KMS-11 (cell line): Measurements from ENCODE around the gene NT5DC4.

Experiments used
- H2AFZ ChIP-seq: fragments of 200-600 bp; sonication (generic); 2 replicates; pipeline ENCODE4 v1.6.1; 2016; ENCODE audit warnings: antibody characterized with exemption, mixed run types, low read depth
- H3K27ac ChIP-seq: fragments of 200-600 bp; sonication (generic); 2 replicates; pipeline ENCODE4 v1.6.1; 2016; ENCODE audit warnings: mild to moderate bottlenecking, mixed run types
- H3K27me3 ChIP-seq: fragments of 200-600 bp; sonication (generic); 2 replicates; pipeline ENCODE4 v1.6.1; 2017; ENCODE audit warnings: mild to moderate bottlenecking, low read depth, mixed run types, moderate library complexity; ENCODE audit not compliant: insufficient read depth
- H3K36me3 ChIP-seq: fragments of 200-600 bp; sonication (generic); 2 replicates; pipeline ENCODE4 v1.6.1; 2017; ENCODE audit warnings: mild to moderate bottlenecking, mixed run types; ENCODE audit not compliant: insufficient read depth
- H3K4me1 ChIP-seq: fragments of 200-600 bp; sonication (generic); 2 replicates; pipeline ENCODE4 v1.6.1; 2016; ENCODE audit warnings: mild to moderate bottlenecking, low read depth, mixed run types; ENCODE audit not compliant: poor library complexity, severe bottlenecking
- H3K4me2 ChIP-seq: fragments of 200-600 bp; sonication (generic); 2 replicates; pipeline ENCODE4 v1.7.0; 2016; ENCODE audit warnings: mild to moderate bottlenecking, mixed run types
- H3K4me3 ChIP-seq: fragments of 200-600 bp; sonication (generic); IDR thresholded peaks from 2 replicates; pipeline ENCODE4 v1.6.1; 2017; ENCODE audit warnings: low read depth, low read length, mixed read lengths; ENCODE audit not compliant: insufficient read depth
- H3K79me2 ChIP-seq: fragments of 200-600 bp; sonication (generic); 2 replicates; pipeline ENCODE4 v1.6.1; 2016; ENCODE audit warnings: low read depth, mixed run types; ENCODE audit not compliant: insufficient read depth
- H3K9ac ChIP-seq: fragments of 200-600 bp; sonication (generic); 2 replicates; pipeline ENCODE4 v1.6.1; 2016; ENCODE audit warnings: mild to moderate bottlenecking, mixed run types
- H4K20me1 ChIP-seq: fragments of 200-600 bp; sonication (generic); 2 replicates; pipeline ENCODE4 v1.6.1; 2016; ENCODE audit warnings: mild to moderate bottlenecking, mixed run types; ENCODE audit not compliant: insufficient read depth
- TF ChIP-seq, protein P1 (sequence below): fragments of 200-600 bp; sonication (generic); conservative IDR thresholded peaks from 2 replicates; pipeline ENCODE4 v1.6.1; 2017; ENCODE audit warnings: low read depth, mild to moderate bottlenecking, antibody characterized with exemption, low read length, moderate library complexity, mixed read lengths

Gene NT5DC4

DNA sequence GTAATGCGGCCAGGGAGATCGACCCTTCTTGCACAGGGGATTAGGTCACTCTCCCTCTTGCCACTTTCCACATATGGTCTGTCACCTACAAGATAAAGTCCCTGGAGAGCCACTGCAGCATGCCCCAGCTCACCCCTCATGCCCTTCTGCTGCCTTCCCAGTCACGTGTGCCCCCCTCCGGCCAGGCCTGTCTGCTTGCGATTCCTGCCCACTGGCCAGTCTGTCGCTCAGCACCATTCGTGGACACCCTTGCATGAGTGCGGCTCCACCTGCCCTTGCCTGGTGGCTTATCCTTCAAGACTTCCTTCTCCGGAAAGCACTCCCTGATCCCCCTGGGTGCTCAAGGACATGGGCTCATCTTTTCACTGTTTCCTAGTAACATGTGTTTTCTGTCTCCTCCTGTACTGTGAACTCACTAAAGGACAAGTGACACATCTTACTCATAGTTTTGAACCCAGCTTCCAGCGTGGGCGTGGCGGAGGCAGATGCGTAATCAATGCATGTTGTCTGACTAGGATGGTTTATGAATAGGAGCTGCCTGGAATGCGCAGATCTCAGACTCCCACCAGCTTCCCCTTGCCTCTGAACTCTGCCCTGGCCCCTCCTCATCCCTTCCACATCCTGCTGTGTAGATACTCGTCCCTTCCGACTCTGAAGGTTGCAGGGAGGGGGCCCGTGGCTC is 7.8 kb upstream of the NT5DC4 start:
- no peak overlapping the region for H2AFZ ChIP-seq
- no peaks in the 10 kb centered on the region for H3K79me2 ChIP-seq
- no peaks in the 10 kb centered on the region for H4K20me1 ChIP-seq
- no peaks in the 10 kb centered on the region for H3K4me1 ChIP-seq
- H3K4me3 ChIP-seq = no peak overlapping the region
- H3K4me2 ChIP-seq = no peak overlapping the region
- no peaks in the 10 kb centered on the region for H3K27me3 ChIP-seq
- no peak overlapping the region for H3K27ac ChIP-seq
- TF ChIP-seq, protein P1, sequence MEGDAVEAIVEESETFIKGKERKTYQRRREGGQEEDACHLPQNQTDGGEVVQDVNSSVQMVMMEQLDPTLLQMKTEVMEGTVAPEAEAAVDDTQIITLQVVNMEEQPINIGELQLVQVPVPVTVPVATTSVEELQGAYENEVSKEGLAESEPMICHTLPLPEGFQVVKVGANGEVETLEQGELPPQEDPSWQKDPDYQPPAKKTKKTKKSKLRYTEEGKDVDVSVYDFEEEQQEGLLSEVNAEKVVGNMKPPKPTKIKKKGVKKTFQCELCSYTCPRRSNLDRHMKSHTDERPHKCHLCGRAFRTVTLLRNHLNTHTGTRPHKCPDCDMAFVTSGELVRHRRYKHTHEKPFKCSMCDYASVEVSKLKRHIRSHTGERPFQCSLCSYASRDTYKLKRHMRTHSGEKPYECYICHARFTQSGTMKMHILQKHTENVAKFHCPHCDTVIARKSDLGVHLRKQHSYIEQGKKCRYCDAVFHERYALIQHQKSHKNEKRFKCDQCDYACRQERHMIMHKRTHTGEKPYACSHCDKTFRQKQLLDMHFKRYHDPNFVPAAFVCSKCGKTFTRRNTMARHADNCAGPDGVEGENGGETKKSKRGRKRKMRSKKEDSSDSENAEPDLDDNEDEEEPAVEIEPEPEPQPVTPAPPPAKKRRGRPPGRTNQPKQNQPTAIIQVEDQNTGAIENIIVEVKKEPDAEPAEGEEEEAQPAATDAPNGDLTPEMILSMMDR = no peak
- H3K36me3 ChIP-seq = no peaks in the 10 kb centered on the region
- no peak overlapping the region for H3K9ac ChIP-seq

DNA sequence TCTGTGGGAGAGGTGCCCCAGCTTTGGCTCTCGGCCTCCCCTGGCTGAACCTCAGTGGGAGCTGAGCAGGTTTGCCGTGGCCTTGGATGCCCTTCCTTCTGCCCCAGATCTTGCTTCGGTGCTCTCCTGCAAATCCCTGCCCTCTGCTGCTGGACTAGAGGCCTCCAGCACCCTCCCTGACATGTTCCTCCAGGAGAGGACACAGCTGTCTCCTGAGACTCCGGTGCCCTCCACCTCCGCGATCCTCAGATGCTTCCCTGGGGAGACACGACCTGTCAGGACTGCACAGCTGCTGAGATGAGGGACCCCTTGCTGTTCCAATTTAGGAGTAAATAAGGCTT is 7.3 kb upstream of the NT5DC4 start:
- Histone ChIP-seq H4K20me1 (no peaks in the 10 kb centered on the region), H3K4me2 (no peak overlapping the region), H2AFZ (no peak overlapping the region), H3K36me3 (no peaks in the 10 kb centered on the region), H3K9ac (no peak overlapping the region), H3K27me3 (no peaks in the 10 kb centered on the region), H3K4me3 (no peak overlapping the region), H3K4me1 (no peaks in the 10 kb centered on the region), H3K27ac (no peak overlapping the region), H3K79me2 (no peaks in the 10 kb centered on the region)
- TF ChIP-seq, protein P1 = no peak

DNA sequence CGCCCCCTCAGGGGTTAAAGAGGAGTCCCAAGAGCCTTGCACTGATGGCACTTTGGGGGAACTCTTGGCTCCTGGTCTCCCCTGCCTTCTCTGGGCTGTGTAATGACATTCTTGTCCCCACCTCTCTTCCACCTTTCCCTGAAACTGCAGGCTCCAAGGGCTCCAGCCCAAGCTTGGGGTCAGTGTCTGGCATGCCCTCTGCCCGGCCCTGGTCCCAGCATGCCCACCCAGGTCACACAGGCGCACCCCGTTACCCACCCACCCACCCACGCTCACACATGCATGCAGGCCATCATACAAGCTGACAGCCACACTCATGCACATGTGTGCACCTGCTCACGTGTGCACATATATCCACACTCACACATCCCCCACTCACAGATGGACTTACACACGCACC is 6.9 kb upstream of the NT5DC4 start:
- H3K79me2 ChIP-seq = no peaks in the 10 kb centered on the region
- no peaks in the 10 kb centered on the region for H3K36me3 ChIP-seq
- H4K20me1 ChIP-seq = no peaks in the 10 kb centered on the region
- no peak overlapping the region for H2AFZ ChIP-seq
- no peaks in the 10 kb centered on the region for H3K27me3 ChIP-seq
- H3K9ac ChIP-seq = no peak overlapping the region
- H3K4me1 ChIP-seq = no peaks in the 10 kb centered on the region
- TF ChIP-seq, protein P1 = no peak
- H3K4me2 ChIP-seq = no peak overlapping the region
- H3K27ac ChIP-seq = no peak overlapping the region
- no peak overlapping the region for H3K4me3 ChIP-seq

DNA sequence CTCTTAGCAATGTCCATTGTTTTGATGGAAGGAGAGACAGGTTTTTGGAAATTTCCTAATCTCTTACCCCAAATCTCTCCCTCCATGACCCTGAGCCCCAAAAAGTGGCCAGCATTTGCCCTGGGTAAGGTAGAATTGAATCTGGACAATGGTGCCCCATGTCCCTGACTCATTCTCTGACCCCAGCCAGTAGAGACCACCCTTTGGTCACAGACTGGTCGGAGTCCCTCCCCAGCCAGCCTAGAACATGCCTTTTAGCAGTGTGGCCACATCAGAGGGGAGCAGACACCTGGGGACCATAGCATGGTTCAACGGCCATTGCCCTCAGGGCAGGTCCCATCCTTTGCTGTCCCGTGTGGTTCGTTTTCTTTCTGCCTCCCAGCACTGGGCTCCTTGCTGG is 6.5 kb upstream of the NT5DC4 start:
- Histone ChIP-seq H3K79me2 (no peaks in the 10 kb centered on the region), H3K4me3 (no peak overlapping the region), H3K9ac (no peak overlapping the region), H4K20me1 (no peaks in the 10 kb centered on the region), H3K27me3 (no peaks in the 10 kb centered on the region), H3K4me2 (no peak overlapping the region), H3K36me3 (no peaks in the 10 kb centered on the region), H2AFZ (no peak overlapping the region), H3K27ac (no peak overlapping the region), H3K4me1 (no peaks in the 10 kb centered on the region)
- TF ChIP-seq, protein P1 = no peak
